H9 (cell line): Measurements from ENCODE around the gene TRIM40. TPM values are rescaled to one million over a fixed set of nuclear protein-coding genes. Genes with fewer than 3 reads are reported as not detected.
"Not testable (repeated sequence)": the region's sequence is repeated elsewhere in the genome, so short reads cannot be mapped to it uniquely, and the experiment has no call there.

ENCODE experiments used
- DNase-seq: peaks from one replicate; pipeline ENCODE4 v3.0.0-alpha.2; 2017
- H2AFZ ChIP-seq: one replicate; pipeline ENCODE4 v1.6.1; 2013; ENCODE audit warnings: mild to moderate bottlenecking, low read length, control low read depth, moderate library complexity
- H2AK5ac ChIP-seq: 2 replicates; pipeline ENCODE4 v1.6.1; 2013; ENCODE audit warnings: low read length, control low read depth, mixed read lengths; ENCODE audit not compliant: insufficient read length
- H2BK120ac ChIP-seq: one replicate; pipeline ENCODE4 v1.6.1; 2013; ENCODE audit warnings: low read depth, mild to moderate bottlenecking, low read length, control low read depth, inconsistent platforms; ENCODE audit not compliant: poor library complexity, severe bottlenecking
- H2BK12ac ChIP-seq: 2 replicates; pipeline ENCODE4 v1.6.1; 2013; ENCODE audit warnings: low read length, control low read depth, mixed read lengths, low read depth; ENCODE audit not compliant: insufficient read length
- H2BK15ac ChIP-seq: 2 replicates; pipeline ENCODE4 v1.6.1; 2013; ENCODE audit warnings: low read depth, low read length, control low read depth
- H2BK20ac ChIP-seq: one replicate; pipeline ENCODE4 v1.6.1; 2013; ENCODE audit warnings: low read depth, mild to moderate bottlenecking, low read length, control low read depth, inconsistent platforms; ENCODE audit not compliant: poor library complexity, severe bottlenecking
- H2BK5ac ChIP-seq: 2 replicates; pipeline ENCODE4 v1.6.1; 2013; ENCODE audit warnings: low read length, control low read depth, mixed read lengths; ENCODE audit not compliant: insufficient read length
- H3K14ac ChIP-seq: 2 replicates; pipeline ENCODE4 v1.6.1; 2013; ENCODE audit warnings: low read length, control low read depth; ENCODE audit not compliant: insufficient read depth
- H3K18ac ChIP-seq: 2 replicates; pipeline ENCODE4 v1.6.1; 2013; ENCODE audit warnings: low read depth, mild to moderate bottlenecking, mixed read lengths, low read length, control low read depth; ENCODE audit not compliant: insufficient read length
- H3K23ac ChIP-seq: 2 replicates; pipeline ENCODE4 v1.6.1; 2013; ENCODE audit warnings: low read length, control low read depth, mixed read lengths, low read depth; ENCODE audit not compliant: insufficient read length
- H3K23me2 ChIP-seq: 2 replicates; pipeline ENCODE4 v1.6.1; 2013; ENCODE audit warnings: low read depth, mild to moderate bottlenecking, mixed read lengths, low read length, control low read depth; ENCODE audit not compliant: insufficient read length, poor library complexity, severe bottlenecking
- H3K27ac ChIP-seq: 2 replicates; pipeline ENCODE4 v1.5.1; 2013; ENCODE audit warnings: low read length, control low read depth, mixed read lengths, low read depth; ENCODE audit not compliant: insufficient read length
- H3K27me3 ChIP-seq: 2 replicates; pipeline ENCODE4 v1.6.1; 2013; ENCODE audit warnings: low read length, control low read depth, inconsistent platforms; ENCODE audit not compliant: insufficient read depth
- H3K4ac ChIP-seq: 2 replicates; pipeline ENCODE4 v1.6.1; 2013; ENCODE audit warnings: low read depth, mild to moderate bottlenecking, control low read depth, inconsistent platforms, low read length, moderate library complexity
- H3K4me1 ChIP-seq: 2 replicates; pipeline ENCODE4 v1.6.1; 2013; ENCODE audit warnings: low read length, control low read depth, inconsistent platforms; ENCODE audit not compliant: insufficient read depth
- H3K4me2 ChIP-seq: 2 replicates; pipeline ENCODE4 v1.6.1; 2013; ENCODE audit warnings: low read length, control low read depth, mixed read lengths; ENCODE audit not compliant: insufficient read length, insufficient read depth
- H3K56ac ChIP-seq: 2 replicates; pipeline ENCODE4 v1.6.1; 2013; ENCODE audit warnings: low read depth, mild to moderate bottlenecking, mixed read lengths, low read length, control low read depth; ENCODE audit not compliant: insufficient read length
- H3K79me1 ChIP-seq: 2 replicates; pipeline ENCODE4 v1.6.1; 2013; ENCODE audit warnings: low read depth, mild to moderate bottlenecking, moderate library complexity, low read length, control low read depth, inconsistent platforms; ENCODE audit not compliant: insufficient read depth, poor library complexity, severe bottlenecking
- H3K79me2 ChIP-seq: 2 replicates; pipeline ENCODE4 v1.6.1; 2013; ENCODE audit warnings: low read length, control low read depth, inconsistent platforms; ENCODE audit not compliant: insufficient read depth
- H3K9ac ChIP-seq: 2 replicates; pipeline ENCODE4 v1.6.1; 2013; ENCODE audit warnings: low read length, control low read depth, mixed read lengths; ENCODE audit not compliant: insufficient read length; ENCODE audit errors: extremely low read depth
- H3K9me3 ChIP-seq: one replicate; pipeline ENCODE4 v1.6.1; 2013; ENCODE audit warnings: low read depth, low read length, inconsistent platforms; ENCODE audit not compliant: control insufficient read depth
- H3T11ph ChIP-seq: one replicate; pipeline ENCODE4 v1.6.1; 2013; ENCODE audit warnings: mild to moderate bottlenecking, low read length, control low read depth, inconsistent platforms
- H4K20me1 ChIP-seq: one replicate; pipeline ENCODE4 v1.6.1; 2013; ENCODE audit not compliant: control insufficient read depth, insufficient read length, insufficient read depth
- H4K5ac ChIP-seq: 2 replicates; pipeline ENCODE4 v1.6.1; 2013; ENCODE audit warnings: low read depth, mild to moderate bottlenecking, mixed read lengths, low read length, control low read depth; ENCODE audit not compliant: insufficient read length
- H4K8ac ChIP-seq: replicated peaks from 2 replicates; pipeline ENCODE4 v1.6.1; 2013; ENCODE audit warnings: low read length, control low read depth, mixed read lengths, low read depth; ENCODE audit not compliant: insufficient read length
- H4K91ac ChIP-seq: 2 replicates; pipeline ENCODE4 v1.6.1; 2013; ENCODE audit warnings: low read depth, mild to moderate bottlenecking, moderate library complexity, mixed read lengths, low read length, control low read depth; ENCODE audit not compliant: insufficient read length
- H3K27ac Mint-ChIP-seq, 3 experiments: 2 replicates in 2 of 3; 3 replicates in 1 of 3; pipeline ENCODE4 v1.8.0; 2020 to 2021; ENCODE audit warnings: mixed read lengths in 3 of 3, mild to moderate bottlenecking in 1 of 3, moderate library complexity in 1 of 3
- H3K27me3 Mint-ChIP-seq: 2 replicates; pipeline ENCODE4 v1.8.0; 2021; ENCODE audit warnings: low read depth, mild to moderate bottlenecking, moderate library complexity, mixed read lengths
- H3K36me3 Mint-ChIP-seq, 3 experiments: 2 replicates in 2 of 3; 3 replicates in 1 of 3; pipeline ENCODE4 v1.8.0; 2020 to 2021; ENCODE audit warnings: low read depth in 3 of 3, mixed read lengths in 3 of 3; ENCODE audit not compliant: insufficient read depth in 1 of 3
- H3K4me1 Mint-ChIP-seq, 2 experiments: 2 replicates each; pipeline ENCODE4 v1.8.0; 2020; ENCODE audit warnings: mixed read lengths in 2 of 2
- H3K4me3 Mint-ChIP-seq, 2 experiments: 2 replicates in 1 of 2; 3 replicates in 1 of 2; pipeline ENCODE4 v1.8.0; 2020 to 2021; ENCODE audit warnings: mild to moderate bottlenecking in 2 of 2, mixed read lengths in 2 of 2, moderate library complexity in 1 of 2
- H3K9me3 Mint-ChIP-seq, 2 experiments: 2 replicates in 1 of 2; 3 replicates in 1 of 2; pipeline ENCODE4 v1.8.0; 2020; ENCODE audit warnings: mild to moderate bottlenecking in 2 of 2, mixed read lengths in 2 of 2, moderate library complexity in 1 of 2
- WGBS: extraction: QIAGEN DNeasy Blood & Tissue Kit; methylation state at CpG from one replicate; pipeline ENCODE4 v1.1.7; 2013; ENCODE audit warnings: missing lambda C conversion rate, low lambda C conversion rate, mixed read lengths; ENCODE audit not compliant: insufficient read length; ENCODE audit errors: extremely low coverage; 5-methylcytosine and 5-hydroxymethylcytosine counted together
- total RNA-seq: library from RNA; stranded (reverse); gene quantifications from 2 replicates; pipeline ENCODE4 v1.2.1, GENCODE V29; 2021
- TF ChIP-seq, protein P1 (sequence below): fragments of 200-600 bp; sonication (generic); conservative IDR thresholded peaks from 3 replicates; pipeline ENCODE4 v1.8.0; 2021; ENCODE audit warnings: antibody characterized with exemption, mild to moderate bottlenecking

TRIM40 gene
- total RNA-seq, 1 experiment from 2014 or later: not detected

DNA sequence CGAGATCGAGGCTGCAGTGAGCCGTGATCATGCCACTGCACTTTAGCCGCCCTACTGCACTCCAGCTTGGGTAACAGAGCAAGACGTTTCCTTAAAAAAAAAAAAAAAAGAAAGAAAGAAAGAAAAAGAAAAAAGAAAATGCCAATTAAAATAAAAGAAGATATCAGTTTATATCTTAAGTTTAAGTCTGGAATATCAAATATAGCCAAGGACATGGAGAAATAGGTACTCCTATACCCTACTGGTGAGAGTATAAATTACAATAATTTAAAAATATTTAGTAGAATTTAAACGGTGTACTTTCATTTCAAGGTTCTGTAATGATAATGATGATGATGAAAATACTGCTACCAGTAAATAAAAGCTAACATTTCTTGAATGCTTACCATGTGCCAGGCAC, 19.2 kb upstream of the TRIM40 start:
- H3K27ac Mint-ChIP-seq: no peak overlapping the region

DNA sequence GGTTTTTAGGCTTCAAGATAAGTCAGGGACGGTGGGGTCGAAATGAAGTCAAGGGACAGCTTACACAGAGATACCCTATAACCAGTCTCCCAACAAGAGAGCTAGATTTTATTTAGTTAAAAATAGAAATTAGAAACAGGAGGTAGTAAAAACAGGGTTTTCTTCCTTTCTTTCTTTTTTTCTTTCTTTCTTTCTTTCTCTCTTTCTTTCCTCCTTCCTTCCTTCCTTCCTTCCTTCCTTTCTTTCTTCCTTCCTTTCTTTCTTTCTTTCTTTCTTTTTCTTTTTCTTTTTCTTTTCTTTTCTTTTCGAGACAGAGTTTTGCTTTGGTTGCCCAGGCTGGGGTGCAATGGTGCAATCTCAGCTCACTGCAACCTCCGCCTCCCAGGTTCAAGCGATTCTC, 17.2 kb upstream of the TRIM40 start:
- H3K4ac ChIP-seq, H2AK5ac ChIP-seq, H4K5ac ChIP-seq, H3K9me3 ChIP-seq, H3K4me3 Mint-ChIP-seq, H2BK120ac ChIP-seq, H3K9me3 Mint-ChIP-seq, H3K23ac ChIP-seq, H3K23me2 ChIP-seq, H3K56ac ChIP-seq, H3K27me3 ChIP-seq, H4K8ac ChIP-seq, H2BK15ac ChIP-seq, H3T11ph ChIP-seq, H2BK20ac ChIP-seq, H2BK5ac ChIP-seq, H3K4me2 ChIP-seq, H3K79me1 ChIP-seq, DNase-seq, H4K20me1 ChIP-seq, H3K79me2 ChIP-seq, H3K36me3 Mint-ChIP-seq, H3K27ac Mint-ChIP-seq, H2AFZ ChIP-seq, H3K18ac ChIP-seq, H3K4me1 Mint-ChIP-seq, H3K9ac ChIP-seq, H2BK12ac ChIP-seq, H3K14ac ChIP-seq, H3K4me1 ChIP-seq, H3K27ac ChIP-seq, H4K91ac ChIP-seq: not testable (repeated sequence)
- H3K27me3 Mint-ChIP-seq: peaks cover 40% of the 10 kb centered on the region
- WGBS: no CpG with 5 or more reads among the region's 5 CpGs

More for the DNA sequence above, 19.2 kb upstream of the TRIM40 start:
- no peak overlapping the region for H3K56ac ChIP-seq
- no peak overlapping the region for H2BK15ac ChIP-seq
- H3K18ac ChIP-seq: no peak overlapping the region
- H3K36me3 Mint-ChIP-seq: no peaks in the 10 kb centered on the region
- H2AFZ ChIP-seq: no peak overlapping the region
- DNase-seq: no peak
- 0 out of 2 replicates have a peak, but pooled peaks cover 2% of the 10 kb centered on the region for H3K79me2 ChIP-seq
- H3K27me3 ChIP-seq: no peaks in the 10 kb centered on the region; the same call in 1 of the 2 replicates
- TF ChIP-seq, protein P1, sequence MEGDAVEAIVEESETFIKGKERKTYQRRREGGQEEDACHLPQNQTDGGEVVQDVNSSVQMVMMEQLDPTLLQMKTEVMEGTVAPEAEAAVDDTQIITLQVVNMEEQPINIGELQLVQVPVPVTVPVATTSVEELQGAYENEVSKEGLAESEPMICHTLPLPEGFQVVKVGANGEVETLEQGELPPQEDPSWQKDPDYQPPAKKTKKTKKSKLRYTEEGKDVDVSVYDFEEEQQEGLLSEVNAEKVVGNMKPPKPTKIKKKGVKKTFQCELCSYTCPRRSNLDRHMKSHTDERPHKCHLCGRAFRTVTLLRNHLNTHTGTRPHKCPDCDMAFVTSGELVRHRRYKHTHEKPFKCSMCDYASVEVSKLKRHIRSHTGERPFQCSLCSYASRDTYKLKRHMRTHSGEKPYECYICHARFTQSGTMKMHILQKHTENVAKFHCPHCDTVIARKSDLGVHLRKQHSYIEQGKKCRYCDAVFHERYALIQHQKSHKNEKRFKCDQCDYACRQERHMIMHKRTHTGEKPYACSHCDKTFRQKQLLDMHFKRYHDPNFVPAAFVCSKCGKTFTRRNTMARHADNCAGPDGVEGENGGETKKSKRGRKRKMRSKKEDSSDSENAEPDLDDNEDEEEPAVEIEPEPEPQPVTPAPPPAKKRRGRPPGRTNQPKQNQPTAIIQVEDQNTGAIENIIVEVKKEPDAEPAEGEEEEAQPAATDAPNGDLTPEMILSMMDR: no peak; the same call in none of the 3 replicates
- no peak overlapping the region for H3K9ac ChIP-seq
- H4K8ac ChIP-seq: no peak overlapping the region
- no peak overlapping the region for H3K27ac ChIP-seq
- H2AK5ac ChIP-seq: no peak overlapping the region
- H3K4me1 Mint-ChIP-seq: no peaks in the 10 kb centered on the region
- H3K4me1 ChIP-seq: no peaks in the 10 kb centered on the region
- peaks cover 49% of the 10 kb centered on the region for H3K27me3 Mint-ChIP-seq
- H4K5ac ChIP-seq: no peak overlapping the region
- no peak overlapping the region for H3K23ac ChIP-seq
- H2BK12ac ChIP-seq: no peak overlapping the region
- no peak overlapping the region for H3K4me3 Mint-ChIP-seq
- no peak overlapping the region for H3K4me2 ChIP-seq
- no CpG with 5 or more reads among the region's 6 CpGs for WGBS
- H2BK5ac ChIP-seq: no peak overlapping the region
- no peak overlapping the region for H2BK120ac ChIP-seq
- no peak overlapping the region for H3K14ac ChIP-seq
- H3K23me2 ChIP-seq: no peaks in the 10 kb centered on the region
- H3K9me3 Mint-ChIP-seq: no peaks in the 10 kb centered on the region
- H3K79me1 ChIP-seq: no peaks in the 10 kb centered on the region
- H4K91ac ChIP-seq: no peak overlapping the region
- no peak overlapping the region for H2BK20ac ChIP-seq
- no peaks in the 10 kb centered on the region for H3K9me3 ChIP-seq
- no peaks in the 10 kb centered on the region for H4K20me1 ChIP-seq
- no peak overlapping the region for H3K4ac ChIP-seq
- no peak overlapping the region for H3T11ph ChIP-seq
